Endothelial cell of umbilical vein (primary cell): ENCODE measurements around the gene PRPH. TPM values are rescaled to one million over a fixed set of nuclear protein-coding genes. Genes with fewer than 3 reads are reported as not detected.

Experiments
- BruUV-seq: library from RNA; stranded (reverse); fragments of 400-500 nt; replicated peaks from 2 replicates; lab custom pipeline; 2021; lab: Mats Ljungman, UMichigan
- CTCF ChIA-PET: fragments of 300-600, 350-600 bp; sonication (Branson Sonifier 250); formaldehyde crosslinking; loops from one replicate; lab custom pipeline; 2021; ENCODE audit warnings: antibody characterized with exemption, inconsistent platforms; lab: Charles Lee
- POLR2A ChIA-PET: fragments of 300-600, 350-600 bp; sonication (Branson Sonifier 250); formaldehyde crosslinking; loops from one replicate; lab custom pipeline; 2021; ENCODE audit warnings: antibody characterized with exemption, inconsistent platforms; lab: Charles Lee
- DNase-seq: peaks from one replicate; pipeline ENCODE4 v3.0.0-alpha.2; 2011; ENCODE audit warnings: low read depth, low spot score
- FAIRE-seq: peaks from 2 replicates; lab custom pipeline; 2011; peaks lifted over from hg19 to GRCh38; lab: Jason Lieb, UNC
- H2AFZ ChIP-seq: 2 replicates; pipeline ENCODE4 v1.6.0; 2012; ENCODE audit warnings: low read depth, low read length, control low read depth, inconsistent platforms
- H3K27ac ChIP-seq: 2 replicates; pipeline ENCODE4 v1.5.1; 2011; ENCODE audit warnings: low read depth, mild to moderate bottlenecking, control low read depth, low read length, moderate library complexity; ENCODE audit not compliant: insufficient read depth
- H3K27me3 ChIP-seq, 2 experiments: 2 replicates each; pipeline versions ENCODE4 v1.6.0 to v1.6.1; 2011; ENCODE audit warnings: low read length in 2 of 2, mixed read lengths in 1 of 2; ENCODE audit not compliant: control insufficient read depth in 2 of 2, insufficient read depth in 2 of 2
- H3K36me3 ChIP-seq, 2 experiments: 2 replicates in 1 of 2; 3 replicates in 1 of 2; pipeline ENCODE4 v1.5.1; 2011; ENCODE audit warnings: low read length in 2 of 2, mild to moderate bottlenecking in 1 of 2, moderate library complexity in 1 of 2; ENCODE audit not compliant: control insufficient read depth in 2 of 2, insufficient read depth in 2 of 2; ENCODE audit errors: extremely low read depth in 1 of 2
- H3K4me1 ChIP-seq: 3 replicates; pipeline ENCODE4 v1.5.1; 2011; ENCODE audit warnings: mild to moderate bottlenecking, low read length; ENCODE audit not compliant: control insufficient read depth, insufficient read depth; ENCODE audit errors: extremely low read depth
- H3K4me2 ChIP-seq: 2 replicates; pipeline ENCODE4 v1.6.1; 2011; ENCODE audit warnings: low read length, control low read depth, mixed read lengths; ENCODE audit not compliant: insufficient read depth
- H3K4me3 ChIP-seq, 3 experiments: fragments of 200-600 bp in 1 of 3; sonication (generic), shearing (Covaris generic) in 1 of 3; replicated peaks in 1 of 3; 2 replicates each; pipeline ENCODE4 v1.5.1; 2011 to 2016; ENCODE audit warnings: control low read depth in 3 of 3, low read length in 3 of 3, mild to moderate bottlenecking in 2 of 3, inconsistent platforms in 1 of 3, low read depth in 1 of 3, moderate library complexity in 1 of 3; ENCODE audit not compliant: insufficient read depth in 1 of 3
- H3K79me2 ChIP-seq: 2 replicates; pipeline ENCODE4 v1.6.0; 2012; ENCODE audit warnings: low read length, inconsistent platforms; ENCODE audit not compliant: control insufficient read depth, insufficient read depth
- H3K9ac ChIP-seq: replicated peaks from 2 replicates; pipeline ENCODE3; 2011; ENCODE audit warnings: low read length, control low read depth; ENCODE audit not compliant: insufficient read depth; ENCODE audit errors: extremely low read depth
- H3K9me1 ChIP-seq: replicated peaks from 3 replicates; pipeline ENCODE4 v1.6.0; 2011; ENCODE audit warnings: mild to moderate bottlenecking, low read length; ENCODE audit not compliant: control insufficient read depth, insufficient read depth; ENCODE audit errors: extremely low read depth
- H3K9me3 ChIP-seq: replicated peaks from 2 replicates; pipeline ENCODE4 v1.5.1; 2012; ENCODE audit warnings: low read length, inconsistent platforms; ENCODE audit not compliant: control insufficient read depth, insufficient read depth
- H4K20me1 ChIP-seq: replicated peaks from 2 replicates; pipeline ENCODE3; 2011; ENCODE audit warnings: mild to moderate bottlenecking, low read length; ENCODE audit not compliant: control insufficient read depth, insufficient read depth; ENCODE audit errors: extremely low read depth
- EZH2 ChIP-seq: IDR thresholded peaks from 2 replicates; pipeline ENCODE4 v1.6.1; 2012; ENCODE audit warnings: borderline replicate concordance, low read depth, mild to moderate bottlenecking, moderate library complexity, low read length, inconsistent platforms; ENCODE audit not compliant: severe bottlenecking
- FOS ChIP-seq: IDR thresholded peaks from 2 replicates; pipeline ENCODE4 v1.6.1; 2011; ENCODE audit warnings: mild to moderate bottlenecking, low read length, moderate library complexity, borderline replicate concordance; ENCODE audit not compliant: insufficient read depth
- GATA2 ChIP-seq: IDR thresholded peaks from 2 replicates; pipeline ENCODE4 v1.7.0; 2011; ENCODE audit warnings: low read depth, mild to moderate bottlenecking, moderate library complexity, mixed read lengths, low read length; ENCODE audit not compliant: insufficient read length, insufficient read depth
- JUN ChIP-seq: IDR thresholded peaks from 2 replicates; pipeline ENCODE4 v1.6.1; 2011; ENCODE audit warnings: borderline replicate concordance, low read depth; ENCODE audit not compliant: insufficient read length, insufficient read depth
- MYC ChIP-seq: IDR thresholded peaks from one replicate; pipeline ENCODE4 v1.6.1; 2011; ENCODE audit warnings: mild to moderate bottlenecking, low read depth, low read length
- POLR2A ChIP-seq: IDR thresholded peaks from 2 replicates; pipeline ENCODE4 v1.6.1; 2012; ENCODE audit warnings: low read depth, mild to moderate bottlenecking, control low read depth, low read length
- POLR2AphosphoS5 ChIP-seq: IDR thresholded peaks from 2 replicates; pipeline ENCODE4 v1.6.1; 2012; ENCODE audit warnings: low read depth, mild to moderate bottlenecking, control low read depth, low read length, moderate library complexity; ENCODE audit not compliant: insufficient read depth
- dilution Hi-C: fragments of 300-500 bp; cut with MboI; formaldehyde crosslinking; loops from one replicate; pipeline ENCODE4 v1.15.0; 2019; ENCODE audit warnings: low sequenced_read_pairs; ENCODE audit not compliant: extremely low pct_ligation_motif_present
- intact Hi-C: fragments of 100-400 bp; cut with micrococcal nuclease; formaldehyde crosslinking; loops from one replicate; pipeline ENCODE4 v1.10.0; 2022
- polyA plus RNA-seq, 4 experiments: library from polyadenylated mRNA; depleted of rRNA in 3 of 4; stranded (reverse) in 3 of 4; unstranded in 1 of 4; fragments of >200 nt; gene quantifications; 2 replicates each; pipeline versions ENCODE4 v1.2.1 to v1.2.3, GENCODE V29; 2011 to 2012; ENCODE audit warnings: missing spikeins in 1 of 4
- total RNA-seq: library from RNA; stranded (reverse); gene quantifications from 2 replicates; pipeline ENCODE4 v1.2.3, GENCODE V29; 2021
- TF ChIP-seq, protein P1 (sequence below), 2 donors: IDR thresholded peaks; 1 replicate in 1 of 2; 2 replicates in 1 of 2; pipeline ENCODE4 v1.5.1; 2011; ENCODE audit warnings: low read length in 2 of 2, mild to moderate bottlenecking in 2 of 2, moderate library complexity in 2 of 2, control low read depth in 1 of 2, inconsistent platforms in 1 of 2, low read depth in 1 of 2; ENCODE audit not compliant: insufficient read depth in 1 of 2; ENCODE audit errors: extremely low read depth in 1 of 2
- TF ChIP-seq, protein P2 (sequence below): IDR thresholded peaks from 2 replicates; pipeline ENCODE4 v1.6.1; 2011; ENCODE audit not compliant: insufficient read depth, insufficient read length

The PRPH gene
- total and polyA plus RNA-seq, 2 donors (not counting 3 experiments of a cell fraction or from before 2014, with no cell fraction given): not detected

DNA sequence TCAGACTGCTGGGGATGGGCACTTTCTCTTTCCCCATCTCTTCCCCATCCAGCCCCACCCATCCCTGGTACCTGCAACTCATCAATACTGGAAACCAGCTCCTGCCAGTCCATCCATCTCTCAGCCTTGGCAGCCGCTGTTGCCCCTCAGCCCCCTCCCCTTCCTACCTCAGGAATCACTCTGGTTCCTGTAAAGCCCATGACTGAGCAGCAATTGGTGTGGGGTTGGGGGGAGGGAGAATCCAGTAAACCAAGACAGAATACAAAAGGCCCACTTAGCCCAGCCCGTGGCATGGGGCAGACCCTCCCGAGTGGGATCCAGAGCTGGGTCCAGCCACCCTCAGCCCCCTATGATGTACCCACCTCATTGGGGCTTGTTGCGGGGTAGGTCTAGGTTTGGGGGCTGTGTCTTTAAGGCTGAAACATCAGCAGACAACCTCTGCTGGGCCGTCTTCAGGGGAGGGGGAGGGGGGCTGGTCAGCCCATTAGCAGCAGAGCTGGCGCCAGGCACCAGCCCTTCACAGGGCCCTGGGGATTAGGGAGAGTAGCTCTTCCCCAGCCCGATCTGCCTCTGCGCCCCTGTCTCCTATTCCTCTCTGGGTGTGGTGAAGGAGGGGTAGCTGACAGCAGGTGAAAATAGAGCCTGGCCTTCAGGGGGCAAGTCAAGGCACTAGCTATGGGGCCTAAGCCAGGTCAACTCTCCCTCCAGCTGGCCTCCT, 702 bp upstream of the PRPH start:
- Histone ChIP-seq H3K36me3 (no peaks in the 10 kb centered on the region), H3K4me1 (peaks cover 3% of the 10 kb centered on the region), H3K4me2 (no peak overlapping the region), H4K20me1 (no peaks in the 10 kb centered on the region), H2AFZ (no peak overlapping the region), H3K27me3 (peaks cover 32 to 42% of the 10 kb centered on the region in 2 experiments), H3K4me3 (no peak overlapping the region), H3K9me3 (no peaks in the 10 kb centered on the region), H3K9ac (no peak overlapping the region), H3K79me2 (no peaks in the 10 kb centered on the region), H3K9me1 (no peaks in the 10 kb centered on the region), H3K27ac (no peak overlapping the region)
- ChIA-PET CTCF (interaction anchor here (0.8 to 12.9 kb wide), 8 partner anchors 10 to 316 kb away, joined by 3 to 173 read pairs (median 10); partner anchors contain the start of gene DNAJC22), POLR2A (interaction anchor here (0.5 to 0.9 kb wide), 2 partner anchors 54 to 217 kb away, joined by 3 read pairs; no protein-coding TSS in a partner anchor)
- TF ChIP-seq, protein P1, sequence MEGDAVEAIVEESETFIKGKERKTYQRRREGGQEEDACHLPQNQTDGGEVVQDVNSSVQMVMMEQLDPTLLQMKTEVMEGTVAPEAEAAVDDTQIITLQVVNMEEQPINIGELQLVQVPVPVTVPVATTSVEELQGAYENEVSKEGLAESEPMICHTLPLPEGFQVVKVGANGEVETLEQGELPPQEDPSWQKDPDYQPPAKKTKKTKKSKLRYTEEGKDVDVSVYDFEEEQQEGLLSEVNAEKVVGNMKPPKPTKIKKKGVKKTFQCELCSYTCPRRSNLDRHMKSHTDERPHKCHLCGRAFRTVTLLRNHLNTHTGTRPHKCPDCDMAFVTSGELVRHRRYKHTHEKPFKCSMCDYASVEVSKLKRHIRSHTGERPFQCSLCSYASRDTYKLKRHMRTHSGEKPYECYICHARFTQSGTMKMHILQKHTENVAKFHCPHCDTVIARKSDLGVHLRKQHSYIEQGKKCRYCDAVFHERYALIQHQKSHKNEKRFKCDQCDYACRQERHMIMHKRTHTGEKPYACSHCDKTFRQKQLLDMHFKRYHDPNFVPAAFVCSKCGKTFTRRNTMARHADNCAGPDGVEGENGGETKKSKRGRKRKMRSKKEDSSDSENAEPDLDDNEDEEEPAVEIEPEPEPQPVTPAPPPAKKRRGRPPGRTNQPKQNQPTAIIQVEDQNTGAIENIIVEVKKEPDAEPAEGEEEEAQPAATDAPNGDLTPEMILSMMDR (IDR thresholded peaks at IDR 0.05; ENCODE audit: extremely low read depth in 1 of 2, insufficient read depth in 1 of 2, low read depth in 1 of 2, low read length in 2 of 2): no peak
- no peak for TF ChIP-seq GATA2
- TF ChIP-seq JUN: no peak
- TF ChIP-seq, protein P2, sequence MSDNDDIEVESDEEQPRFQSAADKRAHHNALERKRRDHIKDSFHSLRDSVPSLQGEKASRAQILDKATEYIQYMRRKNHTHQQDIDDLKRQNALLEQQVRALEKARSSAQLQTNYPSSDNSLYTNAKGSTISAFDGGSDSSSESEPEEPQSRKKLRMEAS: no peak
- no peak for TF ChIP-seq POLR2AphosphoS5
- no peak for TF ChIP-seq FOS
- TF ChIP-seq POLR2A: no peak
- TF ChIP-seq EZH2: no peak
- TF ChIP-seq MYC: no peak
- intact Hi-C loops: no loop called here
- FAIRE-seq (no peak), DNase-seq (no peak)
- no TSS peak for BruUV-seq
- dilution Hi-C loops: no loop called here
